T-helper 17 cell (primary cell): ENCODE data around the gene VWA5B1. TPM values are rescaled to one million over a fixed set of nuclear protein-coding genes. Genes with fewer than 3 reads are reported as not detected.

Source experiments
- ATAC-seq: fragments of 150-1000 bp; cut with Tn5 transposase; 2 replicates; pipeline ENCODE4 v1.10.0; 2021; ENCODE audit warnings: mild to moderate bottlenecking, moderate library complexity
- DNase-seq, 3 donors: peaks; one replicate each; pipeline versions ENCODE4 v3.0.0 to v3.0.0-alpha.2; 2020 to 2021
- H3K9me3 ChIP-seq: one replicate; pipeline ENCODE4 v1.7.0; 2013; ENCODE audit warnings: low read length, mild to moderate bottlenecking; ENCODE audit not compliant: control insufficient read depth, poor library complexity, severe bottlenecking
- H3K27ac Mint-ChIP-seq: one replicate; pipeline ENCODE4 v1.8.0; 2022; ENCODE audit warnings: mild to moderate bottlenecking, moderate library complexity, mixed read lengths
- H3K27me3 Mint-ChIP-seq: one replicate; pipeline ENCODE4 v1.8.0; 2022; ENCODE audit warnings: mixed read lengths
- H3K36me3 Mint-ChIP-seq: one replicate; pipeline ENCODE4 v1.8.0; 2022; ENCODE audit warnings: low read depth, mixed read lengths
- H3K4me1 Mint-ChIP-seq: one replicate; pipeline ENCODE4 v1.8.0; 2022; ENCODE audit warnings: mild to moderate bottlenecking, mixed read lengths
- H3K4me3 Mint-ChIP-seq: one replicate; pipeline ENCODE4 v1.8.0; 2022; ENCODE audit warnings: mild to moderate bottlenecking, moderate library complexity, mixed read lengths
- total RNA-seq, 4 donors: library from RNA in 2 of 4; stranded (reverse) in 2 of 4; gene quantifications; one replicate each; pipeline ENCODE4 v1.2.3 and lab custom pipeline; 2022 to 2026

VWA5B1 gene
- total RNA-seq, 2 donors from 2014 or later = 0.13 to 0.15 TPM

GRCh38 chr1:20362856-20363255 lies 72.2 kb downstream of the VWA5B1 start:
- no peak for DNase-seq
- no peak for ATAC-seq
- no peaks in the 10 kb centered on the region for H3K9me3 ChIP-seq
- Mint-ChIP-seq H3K4me1 (peaks cover 12% of the 10 kb centered on the region), H3K27me3 (peaks cover 71% of the 10 kb centered on the region), H3K27ac (no peak overlapping the region), H3K4me3 (no peak overlapping the region), H3K36me3 (peaks cover 6% of the 10 kb centered on the region)

DNA sequence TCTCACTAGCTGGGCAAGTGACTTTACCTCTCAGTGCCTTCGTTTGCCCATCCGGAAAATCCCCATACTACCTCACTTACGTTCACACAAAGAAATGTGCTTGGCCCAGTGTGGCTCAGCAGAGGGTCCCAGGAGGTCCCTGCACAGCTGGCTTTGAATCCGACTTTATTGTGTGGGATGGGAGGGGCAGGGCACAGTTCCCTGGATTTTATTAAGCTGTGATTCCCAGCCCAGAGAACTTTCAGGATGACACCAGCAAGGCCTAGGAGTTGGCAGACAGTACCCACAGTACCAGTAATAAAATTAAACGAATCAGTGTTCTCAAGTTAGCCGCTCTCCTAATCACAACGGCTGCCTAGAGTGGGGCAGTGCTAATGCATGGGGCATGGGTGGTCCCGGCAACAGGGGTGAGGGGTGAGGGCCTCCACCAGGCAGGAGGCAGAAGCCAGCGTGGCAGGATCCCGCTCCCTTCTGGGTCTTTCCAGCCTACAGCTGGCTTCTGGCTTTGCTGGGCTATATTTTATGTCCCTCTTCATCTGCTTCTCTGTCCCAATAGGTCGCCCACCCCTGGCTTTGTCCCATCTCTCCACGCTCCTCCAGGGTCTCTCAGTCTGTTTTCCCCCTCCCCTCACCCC lies 74.9 kb downstream of the VWA5B1 start:
- H3K4me1 Mint-ChIP-seq = peaks cover 9% of the 10 kb centered on the region
- peak overlapping the region; percentile 60 for H3K4me3 Mint-ChIP-seq
- H3K36me3 Mint-ChIP-seq = peaks cover 11% of the 10 kb centered on the region
- DNase-seq = no peak
- peaks cover 68% of the 10 kb centered on the region for H3K27me3 Mint-ChIP-seq
- H3K9me3 ChIP-seq = no peaks in the 10 kb centered on the region
- no peak overlapping the region for H3K27ac Mint-ChIP-seq
- ATAC-seq = no peak

GRCh38 chr1:20366056-20366462 lies 75.4 kb downstream of the VWA5B1 start:
- H3K27ac Mint-ChIP-seq = no peak overlapping the region
- peaks cover 9% of the 10 kb centered on the region for H3K4me1 Mint-ChIP-seq
- DNase-seq (no peak), ATAC-seq (no peak)
- H3K4me3 Mint-ChIP-seq = peak overlapping the region; percentile 60
- H3K9me3 ChIP-seq = no peaks in the 10 kb centered on the region
- peaks cover 11% of the 10 kb centered on the region for H3K36me3 Mint-ChIP-seq
- H3K27me3 Mint-ChIP-seq = peaks cover 68% of the 10 kb centered on the region

DNA sequence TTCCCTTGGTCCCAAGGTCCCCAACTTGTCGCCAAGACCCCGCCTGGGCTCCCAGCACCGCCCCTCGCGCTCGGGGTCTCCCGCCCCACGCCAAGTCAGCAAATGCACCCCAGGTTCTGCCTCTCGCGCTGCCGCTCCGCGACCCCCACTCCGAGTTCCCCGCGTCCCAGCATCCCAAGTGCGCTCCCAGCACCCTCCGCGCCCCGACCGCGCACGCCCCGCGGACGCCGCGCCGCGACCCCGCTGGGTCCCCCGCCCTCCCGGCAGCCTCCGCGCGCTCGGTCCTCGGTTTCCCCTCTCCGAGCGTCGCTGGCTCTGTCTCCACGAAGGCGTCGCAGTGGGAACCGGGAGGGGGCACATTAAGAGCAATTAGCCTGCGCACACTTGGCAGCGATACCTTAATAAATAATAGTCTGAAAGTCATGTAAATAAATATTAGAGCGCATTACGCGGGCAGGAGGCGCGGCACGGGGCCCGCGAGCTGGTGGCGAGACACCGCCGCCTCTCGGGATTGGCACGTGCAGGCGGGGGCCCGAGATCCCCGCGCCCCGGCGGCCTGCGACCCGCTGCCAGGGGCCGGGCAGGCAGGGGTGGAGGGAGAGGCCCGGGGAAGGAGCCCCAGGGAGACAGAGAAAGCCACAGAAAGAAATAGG lies 75.9 kb downstream of the VWA5B1 start:
- peaks cover 11% of the 10 kb centered on the region for H3K36me3 Mint-ChIP-seq
- H3K27me3 Mint-ChIP-seq = peaks cover 68% of the 10 kb centered on the region
- no peaks in the 10 kb centered on the region for H3K9me3 ChIP-seq
- DNase-seq (no peak), ATAC-seq (no peak)
- H3K27ac Mint-ChIP-seq = no peak overlapping the region
- H3K4me1 Mint-ChIP-seq = peaks cover 10% of the 10 kb centered on the region
- peak overlapping the region; percentile 73 for H3K4me3 Mint-ChIP-seq

GRCh38 chr1:20367116-20367585 lies 76.5 kb downstream of the VWA5B1 start:
- DNase-seq (no peak), ATAC-seq (no peak)
- Mint-ChIP-seq H3K27ac (no peak overlapping the region), H3K27me3 (peaks cover 72% of the 10 kb centered on the region), H3K4me3 (peak overlapping the region; percentile 73), H3K36me3 (peaks cover 11% of the 10 kb centered on the region), H3K4me1 (peaks cover 12% of the 10 kb centered on the region)
- H3K9me3 ChIP-seq = no peaks in the 10 kb centered on the region

- Mint-ChIP-seq H3K4me1 (peaks cover 12% of the 10 kb centered on the region), H3K27me3 (peaks cover 69% of the 10 kb centered on the region), H3K27ac (no peak overlapping the region), H3K36me3 (peaks cover 11% of the 10 kb centered on the region), H3K4me3 (peak overlapping the region; percentile 73)
- DNase-seq = no peak
- no peaks in the 10 kb centered on the region for H3K9me3 ChIP-seq
- ATAC-seq = no peak
Observed at GRCh38 chr1:20367626-20368025, 77.0 kb downstream of the VWA5B1 start.

DNA sequence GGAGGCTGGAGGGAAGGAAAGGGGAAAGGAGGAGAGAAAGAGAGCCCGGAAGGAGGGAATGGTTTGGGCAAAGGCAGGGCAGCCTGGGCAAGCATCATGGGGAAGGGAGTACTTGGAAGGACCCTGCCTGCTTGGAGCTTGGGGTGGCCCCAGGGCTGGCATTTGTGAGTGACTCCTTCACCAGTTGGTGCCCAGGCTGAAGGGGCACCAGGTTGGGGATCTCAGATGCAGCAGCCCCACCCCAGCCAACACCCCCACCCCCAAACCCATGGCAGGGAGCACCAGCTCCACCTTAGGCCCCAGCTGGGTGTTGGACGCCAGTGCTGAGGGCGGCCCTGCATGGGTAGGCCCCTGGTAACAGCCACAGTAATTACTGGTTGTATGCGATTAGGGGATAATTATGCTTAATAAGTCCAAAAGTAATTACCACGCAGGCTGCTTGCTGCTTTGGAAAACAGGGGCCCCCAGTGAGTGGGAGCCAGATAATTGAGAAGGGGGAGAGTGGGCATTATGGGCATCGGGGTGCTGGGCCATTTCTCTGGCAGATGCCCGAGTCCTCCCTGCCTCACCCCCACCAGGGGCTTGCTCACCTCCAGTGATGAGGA lies 78.3 kb downstream of the VWA5B1 start:
- Mint-ChIP-seq H3K36me3 (peaks cover 14% of the 10 kb centered on the region), H3K27me3 (peaks cover 59% of the 10 kb centered on the region), H3K4me1 (peaks cover 12% of the 10 kb centered on the region), H3K27ac (no peak overlapping the region), H3K4me3 (no peak overlapping the region)
- ATAC-seq (no peak), DNase-seq (no peak)
- no peaks in the 10 kb centered on the region for H3K9me3 ChIP-seq

DNA sequence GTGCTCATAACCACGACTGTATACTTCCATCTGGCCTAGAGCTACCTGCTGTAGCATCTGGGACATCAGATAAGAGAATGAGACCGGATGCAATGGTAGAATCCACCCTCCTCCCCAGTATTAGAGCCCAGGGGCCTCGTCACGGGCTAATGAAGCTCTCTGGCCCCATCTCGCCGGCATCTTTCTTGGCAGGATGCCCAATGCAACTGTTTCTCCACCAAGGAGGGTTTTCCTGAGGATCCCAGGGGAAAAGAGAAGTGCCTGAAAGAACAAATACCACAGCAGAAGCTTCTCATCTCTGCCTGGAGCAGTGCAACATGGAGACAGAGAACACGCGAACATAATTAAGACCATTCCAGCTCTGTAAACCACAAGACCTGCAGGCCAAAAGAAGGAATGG lies 80.0 kb downstream of the VWA5B1 start:
- ATAC-seq = no peak
- H3K9me3 ChIP-seq = no peaks in the 10 kb centered on the region
- no peak overlapping the region for H3K27ac Mint-ChIP-seq
- peaks cover 12% of the 10 kb centered on the region for H3K36me3 Mint-ChIP-seq
- peaks cover 53% of the 10 kb centered on the region for H3K27me3 Mint-ChIP-seq
- DNase-seq = no peak
- no peak overlapping the region for H3K4me3 Mint-ChIP-seq
- peaks cover 10% of the 10 kb centered on the region for H3K4me1 Mint-ChIP-seq

DNA sequence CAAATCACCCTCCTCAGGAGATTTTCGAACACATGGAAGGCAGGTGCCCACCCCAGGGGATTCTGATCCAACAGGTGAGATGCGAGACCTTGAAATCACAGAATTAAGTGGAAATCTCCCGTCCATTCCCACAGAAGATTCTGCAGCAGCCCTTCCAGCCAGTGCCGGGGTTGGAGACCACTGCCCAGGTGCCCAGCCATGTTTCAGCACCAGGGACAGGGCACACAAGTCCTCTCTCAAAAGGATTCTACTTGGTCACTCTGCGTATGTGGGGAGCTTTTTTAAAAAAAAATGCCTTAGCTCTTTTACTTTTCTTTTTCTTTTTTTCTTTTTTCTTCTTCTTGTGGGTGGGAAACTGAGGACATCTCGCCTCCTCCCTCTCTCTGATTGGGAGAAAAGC lies 80.7 kb downstream of the VWA5B1 start:
- DNase-seq (no peak), ATAC-seq (no peak)
- Mint-ChIP-seq H3K4me1 (peaks cover 14% of the 10 kb centered on the region), H3K27me3 (peaks cover 60% of the 10 kb centered on the region), H3K4me3 (no peak overlapping the region), H3K27ac (no peak overlapping the region), H3K36me3 (peaks cover 12% of the 10 kb centered on the region)
- H3K9me3 ChIP-seq = no peaks in the 10 kb centered on the region

DNA sequence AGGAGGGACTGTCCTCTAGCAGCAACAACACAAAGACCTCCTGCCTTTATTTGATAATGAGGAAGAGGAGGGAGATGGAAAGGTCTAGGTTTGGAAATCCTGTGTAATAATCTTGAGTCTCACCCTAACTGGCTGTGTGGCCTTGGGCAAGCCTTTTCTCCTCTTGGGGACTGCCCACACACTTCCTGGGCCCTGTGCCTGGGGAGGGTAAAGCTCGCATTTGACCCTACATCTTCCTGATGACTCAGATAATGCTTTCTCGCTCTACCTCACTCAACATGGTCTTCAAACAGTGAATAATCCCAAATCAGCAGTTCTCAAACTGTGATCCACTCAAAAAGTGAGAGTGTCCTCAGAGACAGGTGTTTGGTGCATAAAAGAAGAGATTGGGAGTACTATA lies 81.2 kb downstream of the VWA5B1 start:
- H3K4me3 Mint-ChIP-seq = no peak overlapping the region
- peaks cover 65% of the 10 kb centered on the region for H3K27me3 Mint-ChIP-seq
- ATAC-seq (no peak), DNase-seq (no peak)
- H3K9me3 ChIP-seq = no peaks in the 10 kb centered on the region
- peaks cover 12% of the 10 kb centered on the region for H3K36me3 Mint-ChIP-seq
- no peak overlapping the region for H3K27ac Mint-ChIP-seq
- H3K4me1 Mint-ChIP-seq = peaks cover 15% of the 10 kb centered on the region

DNA sequence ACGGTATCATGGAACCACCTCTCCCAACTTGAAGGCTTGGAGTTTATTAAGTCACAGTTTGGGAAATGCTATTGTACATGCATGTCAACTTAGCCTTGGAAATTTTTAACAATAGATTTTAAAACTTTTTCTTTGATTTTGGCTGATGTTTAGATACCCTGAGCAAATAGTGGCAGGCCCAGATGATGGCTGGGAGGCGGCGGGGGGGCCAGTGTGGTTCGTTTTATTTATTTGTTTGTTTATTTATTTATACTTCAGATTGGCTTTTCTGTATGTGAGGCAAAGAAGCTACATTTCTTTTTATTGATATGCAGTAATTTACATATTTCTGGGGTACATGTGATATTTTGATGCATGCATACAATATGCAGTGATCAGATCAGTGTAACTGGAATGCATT lies 82.0 kb downstream of the VWA5B1 start:
- H3K9me3 ChIP-seq = no peaks in the 10 kb centered on the region
- Mint-ChIP-seq H3K4me1 (peaks cover 15% of the 10 kb centered on the region), H3K4me3 (no peak overlapping the region), H3K27me3 (peaks cover 64% of the 10 kb centered on the region), H3K27ac (no peak overlapping the region), H3K36me3 (peaks cover 7% of the 10 kb centered on the region)
- DNase-seq = no peak
- ATAC-seq = no peak

DNA sequence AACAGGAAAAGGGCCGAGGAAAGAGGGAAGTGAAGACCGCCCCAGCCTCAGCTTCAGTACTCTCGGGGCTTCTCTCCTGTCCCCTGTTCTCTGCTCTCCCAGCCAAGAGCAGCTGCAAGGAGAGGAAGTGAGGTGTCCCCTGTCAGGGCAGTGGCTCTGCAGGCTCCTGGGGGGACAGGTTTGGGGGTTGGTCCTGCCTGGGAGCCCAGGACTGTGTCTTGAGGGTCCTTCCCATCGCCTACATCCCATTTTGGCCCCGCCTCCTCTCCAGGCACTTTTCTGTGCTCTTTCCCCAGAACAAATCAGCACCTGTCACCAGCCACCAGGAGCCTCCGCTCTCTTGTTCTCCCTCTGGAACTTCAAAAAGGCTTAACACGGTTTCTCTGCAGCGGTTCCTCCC lies 82.6 kb downstream of the VWA5B1 start:
- DNase-seq (no peak), ATAC-seq (no peak)
- no peaks in the 10 kb centered on the region for H3K9me3 ChIP-seq
- Mint-ChIP-seq H3K4me1 (peaks cover 15% of the 10 kb centered on the region), H3K36me3 (peaks cover 7% of the 10 kb centered on the region), H3K4me3 (no peak overlapping the region), H3K27ac (no peak overlapping the region), H3K27me3 (peaks cover 57% of the 10 kb centered on the region)

DNA sequence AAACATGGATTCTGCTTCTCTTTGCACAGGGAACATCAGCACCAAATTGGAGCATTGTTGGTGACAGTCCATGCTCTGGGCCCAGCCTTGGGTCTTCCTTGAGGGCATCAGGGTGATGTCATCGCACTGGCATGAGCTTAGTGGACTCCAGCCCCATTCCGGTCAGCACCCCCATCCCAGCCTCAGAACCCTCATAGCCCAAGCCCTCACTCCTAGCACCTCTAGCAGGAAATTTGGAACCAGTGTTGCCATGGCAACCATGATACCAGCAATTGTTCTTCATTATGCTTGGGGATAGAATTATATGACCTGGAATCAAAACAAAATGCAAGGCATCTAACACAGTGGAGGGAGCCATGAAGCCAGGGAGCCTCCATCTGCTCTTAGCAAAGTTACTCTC lies 83.1 kb downstream of the VWA5B1 start:
- H3K27ac Mint-ChIP-seq = no peak overlapping the region
- DNase-seq (no peak), ATAC-seq (no peak)
- no peaks in the 10 kb centered on the region for H3K9me3 ChIP-seq
- H3K4me3 Mint-ChIP-seq = no peak overlapping the region
- peaks cover 57% of the 10 kb centered on the region for H3K27me3 Mint-ChIP-seq
- H3K36me3 Mint-ChIP-seq = peaks cover 5% of the 10 kb centered on the region
- peaks cover 11% of the 10 kb centered on the region for H3K4me1 Mint-ChIP-seq
